ENCODE results near the gene CAMSAP3. TPM values are rescaled to one million over a fixed set of nuclear protein-coding genes. Genes with fewer than 3 reads are reported as not detected.

The CAMSAP3 gene
- total and polyA plus RNA-seq, 2 donors (not counting 1 experiment from before 2014, with no cell fraction given): 1.0 to 1.3 TPM

- no peak for TF ChIP-seq EZH2 (IDR thresholded peaks at IDR 0.05; ENCODE audit: borderline replicate concordance, insufficient read depth, low read depth, low read length, poor library complexity, severe bottlenecking)
- no peak for TF ChIP-seq CTCF (IDR thresholded peaks at IDR 0.05)
- CTCF ChIA-PET: interaction anchor here (0.8 to 2.4 kb wide), 5 partner anchors 10 to 151 kb away, joined by 3 to 6 read pairs (median 5); partner anchors contain the start of gene TRAPPC5
- POLR2A ChIA-PET: interaction anchor here (0.7 kb wide), 1 partner anchor 543 kb away, joined by 5 read pairs; no protein-coding TSS in a partner anchor
- Mint-ChIP-seq H3K27me3 (no peaks in the 10 kb centered on the region), H3K9me3 (ENCODE audit: insufficient read depth) (no peaks in the 10 kb centered on the region), H3K4me3 (no peak overlapping the region), H3K4me1 (peaks cover 8% of the 10 kb centered on the region), H3K27ac (no peak overlapping the region)
- no peaks in the 10 kb centered on the region for H3K27me3 ChIP-seq (replicated peaks in 1 of 4; ENCODE audit: control extremely low read depth in 1 of 4, control insufficient read depth in 3 of 4, insufficient read depth in 4 of 4, low read length in 3 of 4)
- H4K20me1 ChIP-seq (ENCODE audit: control insufficient read depth, insufficient read depth, low read length, poor library complexity, severe bottlenecking): peaks cover 8% of the 10 kb centered on the region
- peaks cover 0 to 26% of the 10 kb centered on the region in 2 experiments for H3K36me3 ChIP-seq (replicated peaks in 1 of 2; ENCODE audit: control extremely low read depth in 1 of 2, control insufficient read depth in 1 of 2, extremely low read depth in 1 of 2, insufficient read depth in 2 of 2, low read length in 1 of 2)
- intact Hi-C loops (cut with micrococcal nuclease): no loop called here
- peaks cover 0 to 6% of the 10 kb centered on the region in 2 donors for H3K4me1 ChIP-seq (ENCODE audit: control insufficient read depth in 2 of 2, insufficient read depth in 2 of 2, low read length in 2 of 2)
- no peaks in the 10 kb centered on the region for H3K79me2 ChIP-seq (ENCODE audit: control insufficient read depth, insufficient read depth, low read length)
- no peak overlapping the region for H3K9ac ChIP-seq (ENCODE audit: low read length)
- ATAC-seq (ENCODE audit: low read depth) (no peak), DNase-seq (no peak)
- no peak overlapping the region for H2AFZ ChIP-seq (ENCODE audit: insufficient read depth, low read depth, low read length, poor library complexity, severe bottlenecking)
- peaks cover 0 to 5% (median 0%) of the 10 kb centered on the region in 3 donors for H3K9me3 ChIP-seq (ENCODE audit: control extremely low read depth in 1 of 3, control insufficient read depth in 2 of 3, insufficient read depth in 1 of 3, low read length in 2 of 3)
- H3K4me2 ChIP-seq (replicated peaks; ENCODE audit: low read depth, low read length, poor library complexity, severe bottlenecking): no peak overlapping the region
- WGBS (ENCODE audit: insufficient coverage): 86% methylated on average over 12 of the region's 15 CpGs
- H3K27ac ChIP-seq (ENCODE audit: low read length in 2 of 2): no peak overlapping the region
- no peak overlapping the region for H3K4me3 ChIP-seq (ENCODE audit: control extremely low read depth in 1 of 5, extremely low read depth in 1 of 5, insufficient read depth in 1 of 5, low read depth in 2 of 5, low read length in 4 of 5)
Observed at GRCh38 chr19:7648265-7649014, 52.8 kb downstream of the CAMSAP3 start.

GRCh38 chr19:7650148-7650547 lies 54.5 kb downstream of the CAMSAP3 start:
- no peak for DNase-seq
- ChIA-PET POLR2A (interaction anchor here (0.7 to 0.8 kb wide), 3 partner anchors 14 to 152 kb away, joined by 3 to 8 read pairs (median 6); no protein-coding TSS in a partner anchor), CTCF (interaction anchor here (0.6 to 2.9 kb wide), 6 partner anchors 12 to 248 kb away, joined by 3 to 19 read pairs (median 5); partner anchors contain the start of gene TRAPPC5)
- no peaks in the 10 kb centered on the region for H3K9me3 ChIP-seq (ENCODE audit: control extremely low read depth in 1 of 3, control insufficient read depth in 2 of 3, insufficient read depth in 1 of 3, low read length in 2 of 3)
- H3K4me3 ChIP-seq (ENCODE audit: control extremely low read depth in 1 of 5, extremely low read depth in 1 of 5, insufficient read depth in 1 of 5, low read depth in 2 of 5, low read length in 4 of 5): no peak overlapping the region
- peaks cover 0 to 6% of the 10 kb centered on the region in 2 donors for H3K4me1 ChIP-seq (ENCODE audit: control insufficient read depth in 2 of 2, insufficient read depth in 2 of 2, low read length in 2 of 2)
- no peak for ATAC-seq (ENCODE audit: low read depth)
- H3K79me2 ChIP-seq (ENCODE audit: control insufficient read depth, insufficient read depth, low read length): no peaks in the 10 kb centered on the region
- Mint-ChIP-seq H3K4me3 (no peak overlapping the region), H3K27me3 (no peaks in the 10 kb centered on the region), H3K4me1 (peaks cover 8% of the 10 kb centered on the region), H3K27ac (no peak overlapping the region), H3K9me3 (ENCODE audit: insufficient read depth) (no peaks in the 10 kb centered on the region)
- H3K4me2 ChIP-seq (replicated peaks; ENCODE audit: low read depth, low read length, poor library complexity, severe bottlenecking): no peak overlapping the region
- H3K27ac ChIP-seq (ENCODE audit: low read length in 2 of 2): no peak overlapping the region
- no peaks in the 10 kb centered on the region for H4K20me1 ChIP-seq (ENCODE audit: control insufficient read depth, insufficient read depth, low read length, poor library complexity, severe bottlenecking)
- H3K9ac ChIP-seq (ENCODE audit: low read length): no peak overlapping the region
- TF ChIP-seq EZH2 (IDR thresholded peaks at IDR 0.05; ENCODE audit: borderline replicate concordance, insufficient read depth, low read depth, low read length, poor library complexity, severe bottlenecking): no peak
- no peak for TF ChIP-seq CTCF (IDR thresholded peaks at IDR 0.05)
- intact Hi-C loops (cut with micrococcal nuclease): no loop called here
- peaks cover 0 to 17% of the 10 kb centered on the region in 2 experiments for H3K36me3 ChIP-seq (replicated peaks in 1 of 2; ENCODE audit: control extremely low read depth in 1 of 2, control insufficient read depth in 1 of 2, extremely low read depth in 1 of 2, insufficient read depth in 2 of 2, low read length in 1 of 2)
- 45% methylated on average over 2 of the region's 2 CpGs for WGBS (ENCODE audit: insufficient coverage)
- H2AFZ ChIP-seq (ENCODE audit: insufficient read depth, low read depth, low read length, poor library complexity, severe bottlenecking): no peak overlapping the region
- H3K27me3 ChIP-seq (replicated peaks in 1 of 4; ENCODE audit: control extremely low read depth in 1 of 4, control insufficient read depth in 3 of 4, insufficient read depth in 4 of 4, low read length in 3 of 4): no peaks in the 10 kb centered on the region

Data from B cell (primary cell).